ENCODE measurements around the gene KISS1R.

KISS1R gene

DNA sequence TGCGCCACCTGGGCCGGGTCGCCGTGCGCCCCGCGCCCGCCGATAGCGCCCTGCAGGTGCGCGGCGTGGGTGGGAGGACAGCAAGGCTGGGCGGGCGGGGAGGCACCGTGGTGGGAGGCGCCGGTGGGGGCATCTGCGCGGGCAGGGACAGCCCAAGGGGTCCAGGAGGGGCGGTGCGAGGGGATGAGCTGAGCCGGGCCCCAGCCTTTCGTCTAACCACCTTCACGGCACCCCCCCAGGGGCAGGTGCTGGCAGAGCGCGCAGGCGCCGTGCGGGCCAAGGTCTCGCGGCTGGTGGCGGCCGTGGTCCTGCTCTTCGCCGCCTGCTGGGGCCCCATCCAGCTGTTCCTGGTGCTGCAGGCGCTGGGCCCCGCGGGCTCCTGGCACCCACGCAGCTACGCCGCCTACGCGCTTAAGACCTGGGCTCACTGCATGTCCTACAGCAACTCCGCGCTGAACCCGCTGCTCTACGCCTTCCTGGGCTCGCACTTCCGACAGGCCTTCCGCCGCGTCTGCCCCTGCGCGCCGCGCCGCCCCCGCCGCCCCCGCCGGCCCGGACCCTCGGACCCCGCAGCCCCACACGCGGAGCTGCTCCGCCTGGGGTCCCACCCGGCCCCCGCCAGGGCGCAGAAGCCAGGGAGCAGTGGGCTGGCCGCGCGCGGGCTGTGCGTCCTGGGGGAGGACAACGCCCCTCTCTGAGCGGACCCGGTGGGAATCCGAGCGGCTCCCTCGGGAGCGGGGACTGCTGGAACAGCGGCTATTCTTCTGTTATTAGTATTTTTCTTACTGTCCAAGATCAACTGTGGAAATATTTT lies 3.1 kb downstream of the KISS1R start:
- H3K18ac ChIP-seq (ENCODE audit: low read length) = peak overlapping the region; percentile 78
- H2AK5ac ChIP-seq (ENCODE audit: low read depth, low read length) = peak overlapping the region; percentile 90
- H3K4me2 ChIP-seq (ENCODE audit: insufficient read depth, low read length, poor library complexity, severe bottlenecking) = peak overlapping the region; percentile 54
- no peak for DNase-seq (ENCODE audit: low spot score)
- H2BK12ac ChIP-seq (ENCODE audit: low read length) = peak overlapping the region; percentile 73
- peak overlapping the region; percentile 54 for H2BK120ac ChIP-seq (ENCODE audit: low read depth, low read length)
- H3K14ac ChIP-seq (ENCODE audit: low read length) = peak overlapping the region; percentile 89
- H4K8ac ChIP-seq (ENCODE audit: low read depth, low read length) = no peak overlapping the region
- H4K91ac ChIP-seq (ENCODE audit: low read depth, low read length, poor library complexity) = no peak overlapping the region
- H2BK5ac ChIP-seq (ENCODE audit: low read length) = peak overlapping the region; percentile 84
- H3K4me1 ChIP-seq (ENCODE audit: control insufficient read depth in 2 of 2, insufficient read depth in 1 of 2, low read depth in 1 of 2, low read length in 2 of 2) = peaks cover 5 to 11% of the 10 kb centered on the region in 2 donors
- peak overlapping the region; percentile 11 for H3K4ac ChIP-seq (ENCODE audit: low read length)
- no peak overlapping the region for H3K27ac ChIP-seq (replicated peaks; ENCODE audit: low read length)
- no peaks in the 10 kb centered on the region for H3K79me1 ChIP-seq (ENCODE audit: low read depth, low read length)
- peak overlapping the region; percentile 89 for H2BK15ac ChIP-seq (ENCODE audit: low read length)
- peaks cover 0 to 14% of the 10 kb centered on the region in 2 donors for H3K36me3 ChIP-seq (replicated peaks in 1 of 2; ENCODE audit: control insufficient read depth in 2 of 2, insufficient read depth in 2 of 2, low read length in 2 of 2)
- peaks cover 0 to 49% (median 24%) of the 10 kb centered on the region in 3 experiments for H3K27me3 ChIP-seq (ENCODE audit: control insufficient read depth in 3 of 3, insufficient read depth in 3 of 3, low read depth in 1 of 3, low read length in 3 of 3)
- no peaks in the 10 kb centered on the region for H3K9me3 ChIP-seq (replicated peaks in 1 of 2; ENCODE audit: control insufficient read depth in 2 of 2, insufficient read depth in 1 of 2, low read depth in 1 of 2, low read length in 2 of 2)
- peak overlapping the region in 1 of 2 donors; percentile 55 for H3K4me3 ChIP-seq (ENCODE audit: low read length in 2 of 2)
- no CpG with 5 or more reads among the region's 84 CpGs for WGBS, 2 donors (ENCODE audit: extremely low coverage in 2 of 2, insufficient read length in 2 of 2, insufficient replicate concordance in 1 of 2)
- peak overlapping the region; percentile 55 for H3K23ac ChIP-seq (ENCODE audit: low read depth, low read length, poor library complexity)
- H2AFZ ChIP-seq (ENCODE audit: low read length) = no peak overlapping the region
- peak overlapping the region; percentile 70 for H3K9ac ChIP-seq (ENCODE audit: low read depth, low read length, poor library complexity)

- Histone ChIP-seq H3K14ac (ENCODE audit: low read length) (peak overlapping the region; percentile 75), H2BK15ac (ENCODE audit: low read length) (peak overlapping the region; percentile 95), H2AFZ (ENCODE audit: low read length) (peak overlapping the region; percentile 97), H3K79me1 (ENCODE audit: low read depth, low read length) (peaks cover 10% of the 10 kb centered on the region), H3K18ac (ENCODE audit: low read length) (peak overlapping the region; percentile 96), H3K4me2 (ENCODE audit: insufficient read depth, low read length, poor library complexity, severe bottlenecking) (peak overlapping the region; percentile 80), H3K4ac (ENCODE audit: low read length) (no peak overlapping the region), H3K27ac (replicated peaks; ENCODE audit: low read length) (no peak overlapping the region), H3K9ac (ENCODE audit: low read depth, low read length, poor library complexity) (peak overlapping the region; percentile 87), H2BK12ac (ENCODE audit: low read length) (peak overlapping the region; percentile 94), H3K27me3 (ENCODE audit: control insufficient read depth in 3 of 3, insufficient read depth in 3 of 3, low read depth in 1 of 3, low read length in 3 of 3) (peaks cover 0 to 20% (median 6%) of the 10 kb centered on the region in 3 experiments), H3K4me3 (ENCODE audit: low read length in 2 of 2) (peak overlapping the region; percentile 69 to 97), H3K36me3 (replicated peaks in 1 of 2; ENCODE audit: control insufficient read depth in 2 of 2, insufficient read depth in 2 of 2, low read length in 2 of 2) (peaks cover 6 to 23% of the 10 kb centered on the region in 2 donors), H2BK5ac (ENCODE audit: low read length) (peak overlapping the region; percentile 60), H2AK5ac (ENCODE audit: low read depth, low read length) (peak overlapping the region; percentile 94), H3K4me1 (ENCODE audit: control insufficient read depth in 2 of 2, insufficient read depth in 1 of 2, low read depth in 1 of 2, low read length in 2 of 2) (peaks cover 9 to 10% of the 10 kb centered on the region in 2 donors), H4K8ac (ENCODE audit: low read depth, low read length) (peak overlapping the region; percentile 43), H2BK120ac (ENCODE audit: low read depth, low read length) (peak overlapping the region; percentile 89), H4K91ac (ENCODE audit: low read depth, low read length, poor library complexity) (no peak overlapping the region), H3K23ac (ENCODE audit: low read depth, low read length, poor library complexity) (peak overlapping the region; percentile 93), H3K9me3 (replicated peaks in 1 of 2; ENCODE audit: control insufficient read depth in 2 of 2, insufficient read depth in 1 of 2, low read depth in 1 of 2, low read length in 2 of 2) (no peaks in the 10 kb centered on the region)
- WGBS, 2 donors (ENCODE audit: extremely low coverage in 2 of 2, insufficient read length in 2 of 2, insufficient replicate concordance in 1 of 2) = no CpG with 5 or more reads among the region's 31 CpGs
- DNase-seq (ENCODE audit: low spot score) = no peak
These were observed 7.5 kb downstream of the KISS1R start for GRCh38 chr19:924553-925086.

- DNase-seq (ENCODE audit: low spot score) = no peak
- peaks cover 10 to 27% of the 10 kb centered on the region in 2 donors for H3K36me3 ChIP-seq (replicated peaks in 1 of 2; ENCODE audit: control insufficient read depth in 2 of 2, insufficient read depth in 2 of 2, low read length in 2 of 2)
- H4K8ac ChIP-seq (ENCODE audit: low read depth, low read length) = peak overlapping the region; percentile 43
- H2BK12ac ChIP-seq (ENCODE audit: low read length) = peak overlapping the region; percentile 94
- peaks cover 9 to 10% of the 10 kb centered on the region in 2 donors for H3K4me1 ChIP-seq (ENCODE audit: control insufficient read depth in 2 of 2, insufficient read depth in 1 of 2, low read depth in 1 of 2, low read length in 2 of 2)
- H3K4me2 ChIP-seq (ENCODE audit: insufficient read depth, low read length, poor library complexity, severe bottlenecking) = peak overlapping the region; percentile 80
- peak overlapping the region; percentile 87 for H3K9ac ChIP-seq (ENCODE audit: low read depth, low read length, poor library complexity)
- peak overlapping the region; percentile 69 to 97 for H3K4me3 ChIP-seq (ENCODE audit: low read length in 2 of 2)
- peak overlapping the region; percentile 60 for H2BK5ac ChIP-seq (ENCODE audit: low read length)
- peaks cover 10% of the 10 kb centered on the region for H3K79me1 ChIP-seq (ENCODE audit: low read depth, low read length)
- WGBS, 2 donors (ENCODE audit: extremely low coverage in 2 of 2, insufficient read length in 2 of 2, insufficient replicate concordance in 1 of 2) = no CpG with 5 or more reads among the region's 39 CpGs
- peak overlapping the region; percentile 56 for H3K27ac ChIP-seq (replicated peaks; ENCODE audit: low read length)
- peak overlapping the region; percentile 89 for H2BK120ac ChIP-seq (ENCODE audit: low read depth, low read length)
- peak overlapping the region; percentile 96 for H3K18ac ChIP-seq (ENCODE audit: low read length)
- H3K14ac ChIP-seq (ENCODE audit: low read length) = peak overlapping the region; percentile 75
- H3K4ac ChIP-seq (ENCODE audit: low read length) = no peak overlapping the region
- peak overlapping the region; percentile 94 for H2AK5ac ChIP-seq (ENCODE audit: low read depth, low read length)
- H2AFZ ChIP-seq (ENCODE audit: low read length) = peak overlapping the region; percentile 97
- H4K91ac ChIP-seq (ENCODE audit: low read depth, low read length, poor library complexity) = no peak overlapping the region
- peak overlapping the region; percentile 93 for H3K23ac ChIP-seq (ENCODE audit: low read depth, low read length, poor library complexity)
- peaks cover 0 to 15% (median 2%) of the 10 kb centered on the region in 3 experiments for H3K27me3 ChIP-seq (ENCODE audit: control insufficient read depth in 3 of 3, insufficient read depth in 3 of 3, low read depth in 1 of 3, low read length in 3 of 3)
- peak overlapping the region; percentile 95 for H2BK15ac ChIP-seq (ENCODE audit: low read length)
- no peaks in the 10 kb centered on the region for H3K9me3 ChIP-seq (replicated peaks in 1 of 2; ENCODE audit: control insufficient read depth in 2 of 2, insufficient read depth in 1 of 2, low read depth in 1 of 2, low read length in 2 of 2)
These were observed 8.0 kb downstream of the KISS1R start for GRCh38 chr19:925087-925525.

Data from neuronal stem cell (in vitro differentiated cells).